PFSK-1 (cell line): ENCODE data around the gene XPNPEP2.

Source experiments
- FOXP2 ChIP-seq: optimal IDR thresholded peaks from 2 replicates; pipeline ENCODE3; 2011; ENCODE audit warnings: borderline replicate concordance, control low read depth, inconsistent platforms; ENCODE audit not compliant: insufficient read depth; ENCODE audit errors: extremely low read length, extremely low read depth
- POLR2AphosphoS5 ChIP-seq: IDR thresholded peaks from 2 replicates; pipeline ENCODE4 v1.6.1; 2012; ENCODE audit warnings: low read depth, mild to moderate bottlenecking, control low read depth, low read length, moderate library complexity
- SIN3A ChIP-seq: IDR thresholded peaks from 2 replicates; pipeline ENCODE4 v1.6.1; 2012; ENCODE audit warnings: mild to moderate bottlenecking, low read length, moderate library complexity, borderline replicate concordance; ENCODE audit not compliant: insufficient read depth
- TAF1 ChIP-seq: IDR thresholded peaks from 2 replicates; pipeline ENCODE4 v1.6.1; 2012; ENCODE audit warnings: low read length, control low read depth, borderline replicate concordance; ENCODE audit not compliant: insufficient read depth
- TF ChIP-seq, protein P1 (sequence below), 2 experiments: IDR thresholded peaks; 2 replicates each; pipeline versions ENCODE4 v1.6.1 to v1.8.0; 2011 to 2012; ENCODE audit warnings: low read depth in 2 of 2, low read length in 2 of 2, control low read depth in 1 of 2, inconsistent platforms in 1 of 2, mild to moderate bottlenecking in 1 of 2, moderate library complexity in 1 of 2; ENCODE audit not compliant: insufficient read depth in 1 of 2

Gene XPNPEP2

DNA sequence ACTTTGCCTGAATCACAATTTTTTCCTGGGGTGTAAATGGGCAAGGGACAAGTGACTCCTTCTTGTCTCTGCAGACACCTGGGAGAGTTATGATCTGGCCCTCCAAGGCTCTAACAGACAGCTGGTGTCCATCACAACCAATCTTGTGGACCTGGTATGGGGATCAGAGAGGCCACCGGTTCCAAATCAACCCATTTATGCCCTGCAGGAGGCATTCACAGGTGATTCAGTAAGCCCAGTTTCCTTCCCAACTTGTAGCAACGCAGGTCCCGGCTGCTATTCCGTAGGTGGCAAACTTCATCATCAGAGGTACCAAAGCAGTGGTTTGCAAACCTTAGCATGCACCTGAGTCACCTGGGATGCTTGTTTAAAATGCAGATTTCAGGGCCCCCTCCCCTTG, 8.8 kb downstream of the XPNPEP2 start:
- TF ChIP-seq TAF1, result no peak

DNA sequence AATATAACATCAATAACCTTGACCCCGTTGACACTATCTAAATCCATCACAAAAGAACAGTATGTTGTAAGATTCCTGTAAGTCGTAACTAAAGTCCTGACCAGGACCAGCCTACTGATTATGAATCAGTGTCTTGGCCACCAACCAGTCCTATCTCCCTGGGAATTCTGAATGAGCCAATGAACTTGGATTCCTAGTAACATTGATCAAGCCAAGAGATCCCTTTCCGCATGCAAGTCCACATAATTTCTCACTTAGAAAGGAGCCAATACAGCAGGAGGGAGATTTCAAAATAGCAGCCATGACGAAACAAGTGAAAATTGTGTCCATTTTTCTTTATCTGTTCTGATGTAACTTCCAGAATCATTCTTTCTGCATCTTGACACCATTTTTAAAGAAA, 9.5 kb downstream of the XPNPEP2 start:
- TF ChIP-seq, protein P1, sequence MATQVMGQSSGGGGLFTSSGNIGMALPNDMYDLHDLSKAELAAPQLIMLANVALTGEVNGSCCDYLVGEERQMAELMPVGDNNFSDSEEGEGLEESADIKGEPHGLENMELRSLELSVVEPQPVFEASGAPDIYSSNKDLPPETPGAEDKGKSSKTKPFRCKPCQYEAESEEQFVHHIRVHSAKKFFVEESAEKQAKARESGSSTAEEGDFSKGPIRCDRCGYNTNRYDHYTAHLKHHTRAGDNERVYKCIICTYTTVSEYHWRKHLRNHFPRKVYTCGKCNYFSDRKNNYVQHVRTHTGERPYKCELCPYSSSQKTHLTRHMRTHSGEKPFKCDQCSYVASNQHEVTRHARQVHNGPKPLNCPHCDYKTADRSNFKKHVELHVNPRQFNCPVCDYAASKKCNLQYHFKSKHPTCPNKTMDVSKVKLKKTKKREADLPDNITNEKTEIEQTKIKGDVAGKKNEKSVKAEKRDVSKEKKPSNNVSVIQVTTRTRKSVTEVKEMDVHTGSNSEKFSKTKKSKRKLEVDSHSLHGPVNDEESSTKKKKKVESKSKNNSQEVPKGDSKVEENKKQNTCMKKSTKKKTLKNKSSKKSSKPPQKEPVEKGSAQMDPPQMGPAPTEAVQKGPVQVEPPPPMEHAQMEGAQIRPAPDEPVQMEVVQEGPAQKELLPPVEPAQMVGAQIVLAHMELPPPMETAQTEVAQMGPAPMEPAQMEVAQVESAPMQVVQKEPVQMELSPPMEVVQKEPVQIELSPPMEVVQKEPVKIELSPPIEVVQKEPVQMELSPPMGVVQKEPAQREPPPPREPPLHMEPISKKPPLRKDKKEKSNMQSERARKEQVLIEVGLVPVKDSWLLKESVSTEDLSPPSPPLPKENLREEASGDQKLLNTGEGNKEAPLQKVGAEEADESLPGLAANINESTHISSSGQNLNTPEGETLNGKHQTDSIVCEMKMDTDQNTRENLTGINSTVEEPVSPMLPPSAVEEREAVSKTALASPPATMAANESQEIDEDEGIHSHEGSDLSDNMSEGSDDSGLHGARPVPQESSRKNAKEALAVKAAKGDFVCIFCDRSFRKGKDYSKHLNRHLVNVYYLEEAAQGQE (IDR thresholded peaks at IDR 0.05; ENCODE audit: insufficient read depth in 1 of 2, low read depth in 2 of 2, low read length in 2 of 2), result no peak
- no peak for TF ChIP-seq SIN3A
- no peak for TF ChIP-seq TAF1
- no peak for TF ChIP-seq FOXP2
- no peak for TF ChIP-seq POLR2AphosphoS5

DNA sequence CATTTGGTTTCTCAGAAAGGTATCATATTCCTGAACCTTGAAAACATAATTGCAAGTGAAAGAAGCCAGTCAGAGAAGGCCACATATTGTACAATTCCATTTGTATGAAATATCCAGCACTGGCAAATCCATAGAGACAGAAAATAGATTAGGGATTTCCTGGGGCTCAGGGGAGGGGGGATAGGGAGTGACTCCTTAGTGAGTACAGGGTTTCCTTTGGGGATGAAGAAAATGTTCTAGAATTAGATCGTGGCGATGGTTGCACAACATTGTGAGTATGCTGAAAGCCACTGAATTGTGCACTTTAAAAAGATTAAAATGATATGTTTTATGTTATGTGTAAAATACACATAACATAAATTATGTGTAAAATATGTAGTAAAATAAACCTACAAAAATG, 10.3 kb downstream of the XPNPEP2 start:
- no peak for TF ChIP-seq POLR2AphosphoS5
- TF ChIP-seq, protein P1 (IDR thresholded peaks at IDR 0.05; ENCODE audit: insufficient read depth in 1 of 2, low read depth in 2 of 2, low read length in 2 of 2), result no peak
- no peak for TF ChIP-seq FOXP2
- no peak for TF ChIP-seq SIN3A
- no peak for TF ChIP-seq TAF1

DNA sequence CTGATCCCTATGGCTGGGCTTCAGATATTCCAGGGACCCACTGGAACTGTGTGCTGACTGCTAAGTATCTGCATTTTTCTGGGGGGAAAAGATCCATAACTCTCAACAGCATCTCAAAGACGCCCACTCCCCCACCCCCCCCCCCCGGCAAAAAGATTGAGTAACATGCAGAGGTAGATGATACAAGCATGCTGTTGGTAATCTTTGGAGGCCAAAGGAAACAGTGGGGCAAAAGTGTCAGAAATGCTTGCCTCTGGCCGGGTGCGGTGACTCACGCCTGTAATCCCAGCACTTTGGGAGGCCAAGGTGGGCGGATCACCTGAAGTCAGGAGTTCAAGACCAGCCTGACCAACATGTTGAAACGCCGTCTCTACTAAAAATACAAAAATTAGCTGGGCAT, 12.2 kb downstream of the XPNPEP2 start:
- TF ChIP-seq SIN3A (no peak), FOXP2 (no peak), TAF1 (no peak), POLR2AphosphoS5 (no peak)
- TF ChIP-seq, protein P1 (IDR thresholded peaks at IDR 0.05; ENCODE audit: insufficient read depth in 1 of 2, low read depth in 2 of 2, low read length in 2 of 2), result no peak

DNA sequence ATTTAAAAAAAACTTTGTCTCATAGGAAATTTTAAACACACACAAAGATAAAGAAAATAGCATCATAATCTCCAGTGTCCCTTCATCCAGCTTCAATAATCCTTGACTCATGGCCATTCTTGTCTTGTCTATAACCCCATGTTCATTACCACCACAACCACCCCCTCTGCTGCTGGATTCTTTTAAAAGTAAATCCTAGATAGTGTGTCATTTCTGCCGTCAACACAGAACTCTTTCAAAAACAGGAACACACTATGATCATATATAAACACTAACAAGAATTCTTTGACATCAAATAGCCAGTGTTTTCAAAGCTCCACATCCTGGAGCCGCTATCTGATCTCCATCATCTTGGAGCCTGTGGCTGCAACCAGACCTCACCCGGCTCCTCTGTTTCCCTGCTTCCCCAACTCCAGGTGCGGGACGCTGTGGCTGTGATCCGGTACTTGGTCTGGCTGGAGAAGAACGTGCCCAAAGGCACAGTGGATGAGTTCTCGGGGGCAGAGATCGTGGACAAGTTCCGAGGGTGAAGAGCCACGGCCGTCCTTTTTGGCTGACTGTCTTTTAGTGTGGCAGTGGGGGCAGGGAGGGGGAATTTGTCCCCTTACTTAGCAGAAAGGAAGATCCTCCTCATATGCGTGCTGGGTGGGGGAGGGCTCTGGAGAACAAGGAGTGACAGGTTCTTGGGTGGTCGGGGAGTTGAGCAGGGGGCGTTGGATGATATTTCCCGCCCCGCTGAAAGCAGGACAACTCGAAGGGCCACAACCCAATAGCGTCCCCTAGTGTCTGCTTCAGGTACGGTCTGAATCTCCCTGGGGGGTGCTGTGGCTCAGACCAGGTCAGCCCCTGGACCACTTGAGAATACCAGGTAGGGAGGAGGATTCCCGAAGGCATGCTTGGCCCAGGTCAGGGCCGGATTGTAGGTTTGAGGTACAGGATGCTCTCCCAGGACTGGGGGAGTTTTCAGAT, 15.6 kb downstream of the XPNPEP2 start:
- TF ChIP-seq TAF1 (no peak), POLR2AphosphoS5 (no peak), FOXP2 (no peak), SIN3A (no peak)
- TF ChIP-seq, protein P1 (IDR thresholded peaks at IDR 0.05; ENCODE audit: insufficient read depth in 1 of 2, low read depth in 2 of 2, low read length in 2 of 2), result no peak
